HL-60 (cell line): ENCODE measurements around the gene AKR1C3.
"Not testable (repeated sequence)": the region's sequence is repeated elsewhere in the genome, so short reads cannot be mapped to it uniquely, and the experiment has no call there.

Experiments used
- DNase-seq, 2 experiments: peaks; one replicate each; pipeline ENCODE4 v3.0.0-alpha.2; 2010 to 2020; ENCODE audit warnings: low read depth in 1 of 2, low spot score in 1 of 2
- H3K27ac ChIP-seq: fragments of 250-450 bp; sonication (Bioruptor Pico); replicated peaks from 2 replicates; pipeline ENCODE4 v1.5.1; 2020; ENCODE audit warnings: mild to moderate bottlenecking, moderate library complexity
- H3K27me3 ChIP-seq: fragments of 250-450 bp; sonication (Bioruptor Pico); 2 replicates; pipeline ENCODE4 v1.5.1; 2021; ENCODE audit warnings: mild to moderate bottlenecking, moderate library complexity; ENCODE audit not compliant: insufficient read depth, poor library complexity, severe bottlenecking
- H3K4me3 ChIP-seq: replicated peaks from 2 replicates; pipeline ENCODE4 v1.5.1; 2011; ENCODE audit warnings: mild to moderate bottlenecking, control low read depth, low read length; ENCODE audit not compliant: insufficient read depth
- GABPA ChIP-seq: IDR thresholded peaks from 2 replicates; pipeline ENCODE4 v1.6.1; 2012; ENCODE audit warnings: low read depth
- POLR2AphosphoS5 ChIP-seq: IDR thresholded peaks from 2 replicates; pipeline ENCODE4 v1.6.1; 2012; ENCODE audit warnings: low read depth
- SPI1 ChIP-seq: IDR thresholded peaks from 2 replicates; pipeline ENCODE4 v1.6.1; 2012; ENCODE audit warnings: low read depth, mild to moderate bottlenecking, borderline replicate concordance
- TF ChIP-seq, protein P1 (sequence below): IDR thresholded peaks from 2 replicates; pipeline ENCODE4 v1.6.1; 2012; ENCODE audit warnings: low read depth; ENCODE audit not compliant: insufficient replicate concordance
- TF ChIP-seq, protein P2 (sequence below): IDR thresholded peaks from one replicate; pipeline ENCODE4 v1.5.1; 2011; ENCODE audit warnings: low read length, control low read depth, inconsistent platforms; ENCODE audit not compliant: insufficient read depth

Gene AKR1C3

DNA sequence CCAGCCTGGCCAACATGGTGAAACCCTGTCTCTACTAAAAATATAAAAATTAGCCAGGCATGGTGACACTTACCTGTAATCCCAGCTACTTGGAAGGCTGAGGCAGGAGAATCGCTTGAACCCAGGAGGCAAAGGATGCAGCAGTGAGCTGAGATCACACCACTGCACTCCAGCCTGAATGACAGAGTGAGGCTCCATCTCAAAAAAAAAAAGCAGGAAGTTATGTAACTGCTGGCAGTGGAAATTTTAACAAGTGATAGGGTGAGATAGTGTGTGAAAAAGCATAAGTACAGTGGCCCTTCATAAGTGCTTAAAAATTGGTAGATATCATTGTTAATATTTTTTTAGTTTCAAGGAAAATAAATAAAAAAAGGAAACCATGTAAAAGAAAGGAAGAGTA, 12.3 kb downstream of the AKR1C3 start:
- DNase-seq: no peak
- Histone ChIP-seq H3K27ac (no peak overlapping the region), H3K4me3 (no peak overlapping the region), H3K27me3 (no peaks in the 10 kb centered on the region)
- TF ChIP-seq POLR2AphosphoS5 (no peak), SPI1 (no peak), GABPA (no peak)
- TF ChIP-seq, protein P1, sequence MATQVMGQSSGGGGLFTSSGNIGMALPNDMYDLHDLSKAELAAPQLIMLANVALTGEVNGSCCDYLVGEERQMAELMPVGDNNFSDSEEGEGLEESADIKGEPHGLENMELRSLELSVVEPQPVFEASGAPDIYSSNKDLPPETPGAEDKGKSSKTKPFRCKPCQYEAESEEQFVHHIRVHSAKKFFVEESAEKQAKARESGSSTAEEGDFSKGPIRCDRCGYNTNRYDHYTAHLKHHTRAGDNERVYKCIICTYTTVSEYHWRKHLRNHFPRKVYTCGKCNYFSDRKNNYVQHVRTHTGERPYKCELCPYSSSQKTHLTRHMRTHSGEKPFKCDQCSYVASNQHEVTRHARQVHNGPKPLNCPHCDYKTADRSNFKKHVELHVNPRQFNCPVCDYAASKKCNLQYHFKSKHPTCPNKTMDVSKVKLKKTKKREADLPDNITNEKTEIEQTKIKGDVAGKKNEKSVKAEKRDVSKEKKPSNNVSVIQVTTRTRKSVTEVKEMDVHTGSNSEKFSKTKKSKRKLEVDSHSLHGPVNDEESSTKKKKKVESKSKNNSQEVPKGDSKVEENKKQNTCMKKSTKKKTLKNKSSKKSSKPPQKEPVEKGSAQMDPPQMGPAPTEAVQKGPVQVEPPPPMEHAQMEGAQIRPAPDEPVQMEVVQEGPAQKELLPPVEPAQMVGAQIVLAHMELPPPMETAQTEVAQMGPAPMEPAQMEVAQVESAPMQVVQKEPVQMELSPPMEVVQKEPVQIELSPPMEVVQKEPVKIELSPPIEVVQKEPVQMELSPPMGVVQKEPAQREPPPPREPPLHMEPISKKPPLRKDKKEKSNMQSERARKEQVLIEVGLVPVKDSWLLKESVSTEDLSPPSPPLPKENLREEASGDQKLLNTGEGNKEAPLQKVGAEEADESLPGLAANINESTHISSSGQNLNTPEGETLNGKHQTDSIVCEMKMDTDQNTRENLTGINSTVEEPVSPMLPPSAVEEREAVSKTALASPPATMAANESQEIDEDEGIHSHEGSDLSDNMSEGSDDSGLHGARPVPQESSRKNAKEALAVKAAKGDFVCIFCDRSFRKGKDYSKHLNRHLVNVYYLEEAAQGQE: no peak
- TF ChIP-seq, protein P2, sequence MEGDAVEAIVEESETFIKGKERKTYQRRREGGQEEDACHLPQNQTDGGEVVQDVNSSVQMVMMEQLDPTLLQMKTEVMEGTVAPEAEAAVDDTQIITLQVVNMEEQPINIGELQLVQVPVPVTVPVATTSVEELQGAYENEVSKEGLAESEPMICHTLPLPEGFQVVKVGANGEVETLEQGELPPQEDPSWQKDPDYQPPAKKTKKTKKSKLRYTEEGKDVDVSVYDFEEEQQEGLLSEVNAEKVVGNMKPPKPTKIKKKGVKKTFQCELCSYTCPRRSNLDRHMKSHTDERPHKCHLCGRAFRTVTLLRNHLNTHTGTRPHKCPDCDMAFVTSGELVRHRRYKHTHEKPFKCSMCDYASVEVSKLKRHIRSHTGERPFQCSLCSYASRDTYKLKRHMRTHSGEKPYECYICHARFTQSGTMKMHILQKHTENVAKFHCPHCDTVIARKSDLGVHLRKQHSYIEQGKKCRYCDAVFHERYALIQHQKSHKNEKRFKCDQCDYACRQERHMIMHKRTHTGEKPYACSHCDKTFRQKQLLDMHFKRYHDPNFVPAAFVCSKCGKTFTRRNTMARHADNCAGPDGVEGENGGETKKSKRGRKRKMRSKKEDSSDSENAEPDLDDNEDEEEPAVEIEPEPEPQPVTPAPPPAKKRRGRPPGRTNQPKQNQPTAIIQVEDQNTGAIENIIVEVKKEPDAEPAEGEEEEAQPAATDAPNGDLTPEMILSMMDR: no peak

DNA sequence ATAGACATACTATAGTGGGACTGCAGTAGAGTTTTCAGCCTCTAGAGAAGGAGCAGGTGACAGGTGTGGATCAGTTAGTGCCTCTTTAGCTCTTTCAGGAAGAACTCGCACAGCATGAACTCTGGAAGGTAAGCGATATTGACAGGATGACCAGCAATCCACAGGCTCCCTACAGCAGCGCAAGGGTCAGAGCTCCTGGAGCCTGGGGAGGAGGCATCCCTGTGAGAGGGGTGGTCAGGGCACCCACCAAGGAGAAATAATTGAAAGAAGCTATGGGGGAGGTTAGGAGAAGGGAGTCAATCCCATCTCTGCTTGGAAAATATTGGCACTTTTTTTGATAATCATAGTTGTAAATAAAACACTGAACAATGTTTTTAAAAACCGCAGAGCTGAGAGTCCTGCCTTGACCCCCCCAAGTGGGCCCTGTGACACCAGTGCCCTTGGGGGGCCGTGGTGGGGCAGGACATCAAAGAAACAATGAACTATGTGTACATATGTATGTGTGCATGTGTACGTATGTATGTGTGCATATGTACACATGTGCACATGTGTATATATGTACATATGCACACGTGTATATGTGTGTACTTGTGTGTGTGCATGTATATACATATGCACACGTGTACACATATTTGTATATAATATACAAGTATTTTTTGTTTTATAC, 13.8 kb downstream of the AKR1C3 start:
- TF ChIP-seq GABPA (no peak), POLR2AphosphoS5 (no peak), SPI1 (no peak)
- TF ChIP-seq, protein P2: no peak
- TF ChIP-seq, protein P1: no peak
- H3K4me3 ChIP-seq: no peak overlapping the region
- H3K27me3 ChIP-seq: no peaks in the 10 kb centered on the region
- no peak for DNase-seq
- no peak overlapping the region for H3K27ac ChIP-seq

DNA sequence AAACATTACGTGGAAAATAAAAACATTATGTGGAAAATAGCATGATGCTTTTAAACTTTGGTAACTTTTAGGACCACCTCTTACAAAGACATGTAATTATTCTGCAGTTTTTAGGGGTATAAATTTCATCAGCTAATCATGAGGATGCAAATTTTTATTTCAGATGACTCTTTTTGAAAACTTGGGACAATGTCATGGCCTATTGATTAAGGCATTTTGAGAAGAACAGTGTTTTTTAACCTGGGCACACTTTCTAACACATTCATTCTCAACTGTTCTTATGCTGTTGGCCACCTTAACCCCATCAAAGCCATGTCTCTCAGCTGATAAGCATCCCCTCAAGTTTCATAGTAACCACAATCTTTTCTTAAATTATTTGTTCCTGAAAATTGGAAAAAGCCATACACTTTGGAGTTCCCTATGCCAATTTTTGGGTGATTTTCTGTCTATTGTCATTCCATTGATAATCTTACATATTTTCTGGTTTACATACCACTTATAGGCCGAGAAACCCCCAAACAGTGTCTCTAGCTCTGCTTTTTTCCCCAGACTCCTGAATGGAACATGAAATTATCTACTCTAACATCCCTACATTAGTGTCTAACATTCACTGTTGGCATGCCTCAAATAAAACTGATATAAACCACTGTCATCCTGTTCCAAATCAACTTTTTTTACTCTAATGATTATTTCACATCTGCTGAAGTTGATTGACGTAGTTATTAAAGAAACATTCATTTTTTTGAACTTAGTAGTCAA, 14.6 kb downstream of the AKR1C3 start:
- Histone ChIP-seq H3K27me3 (no peaks in the 10 kb centered on the region), H3K27ac (no peak overlapping the region), H3K4me3 (no peak overlapping the region)
- no peak for DNase-seq
- TF ChIP-seq SPI1 (no peak), POLR2AphosphoS5 (no peak), GABPA (no peak)
- TF ChIP-seq, protein P1: no peak
- TF ChIP-seq, protein P2: no peak

DNA sequence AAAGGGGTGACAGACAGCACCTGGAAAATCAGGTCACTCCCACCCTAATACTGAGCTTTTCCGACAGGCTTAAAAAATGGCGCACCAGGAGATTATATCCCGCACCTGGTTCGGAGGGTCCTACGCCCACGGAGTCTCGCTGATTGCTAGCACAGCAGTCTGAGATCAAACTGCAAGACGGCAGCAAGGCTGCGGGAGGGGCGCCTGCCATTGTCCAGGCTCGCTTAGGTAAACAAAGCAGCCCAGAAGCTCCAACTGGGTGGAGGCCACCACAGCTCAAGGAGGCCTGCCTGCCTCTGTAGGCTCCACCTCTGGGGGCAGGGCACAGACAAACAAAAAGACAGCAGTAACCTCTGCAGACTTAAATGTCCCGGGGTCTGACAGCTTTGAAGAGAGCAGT, 15.6 kb downstream of the AKR1C3 start:
- not testable (repeated sequence) for H3K27ac ChIP-seq, H3K27me3 ChIP-seq, DNase-seq, H3K4me3 ChIP-seq
